Activated T-cell treated with anti-CD3 and anti-CD28 coated beads, Interleukin-2, amount 50 U/mL, for 24 hours (primary cell): ENCODE results near the gene HSPB7.
"Not testable (repeated sequence)": the region's sequence is repeated elsewhere in the genome, so short reads cannot be mapped to it uniquely, and the experiment has no call there.

Experiments
- DNase-seq: peaks from one replicate; pipeline ENCODE4 v3.0.0-alpha.2; 2020
- H3K27ac Mint-ChIP-seq: 2 replicates; pipeline ENCODE4 v1.8.0; 2020; ENCODE audit warnings: mild to moderate bottlenecking, mixed read lengths
- H3K27me3 Mint-ChIP-seq: 2 replicates; pipeline ENCODE4 v1.8.0; 2020; ENCODE audit warnings: mixed read lengths
- H3K36me3 Mint-ChIP-seq: 2 replicates; pipeline ENCODE4 v1.8.0; 2020; ENCODE audit warnings: low read depth, mixed read lengths
- H3K4me1 Mint-ChIP-seq: 2 replicates; pipeline ENCODE4 v1.8.0; 2020; ENCODE audit warnings: low read depth, mixed read lengths
- H3K4me3 Mint-ChIP-seq: 2 replicates; pipeline ENCODE4 v1.8.0; 2020; ENCODE audit warnings: mild to moderate bottlenecking, moderate library complexity, mixed read lengths
- H3K9me3 Mint-ChIP-seq: 2 replicates; pipeline ENCODE4 v1.8.0; 2020; ENCODE audit warnings: mixed read lengths

HSPB7 gene

GRCh38 chr1:16020878-16021277, 3.0 kb upstream of the HSPB7 start:
- not testable (repeated sequence) for H3K36me3 Mint-ChIP-seq, H3K27ac Mint-ChIP-seq, H3K27me3 Mint-ChIP-seq, DNase-seq, H3K9me3 Mint-ChIP-seq, H3K4me1 Mint-ChIP-seq, H3K4me3 Mint-ChIP-seq

- Mint-ChIP-seq H3K36me3 (no peaks in the 10 kb centered on the region), H3K4me3 (no peak overlapping the region), H3K27me3 (peaks cover 3% of the 10 kb centered on the region), H3K27ac (no peak overlapping the region), H3K4me1 (no peaks in the 10 kb centered on the region), H3K9me3 (no peaks in the 10 kb centered on the region)
- DNase-seq = no peak
Measured at GRCh38 chr1:16020325-16020724, 2.5 kb upstream of the HSPB7 start.

- no peaks in the 10 kb centered on the region for H3K4me1 Mint-ChIP-seq
- H3K4me3 Mint-ChIP-seq = no peak overlapping the region
- no peak overlapping the region for H3K27ac Mint-ChIP-seq
- H3K9me3 Mint-ChIP-seq = no peaks in the 10 kb centered on the region
- H3K36me3 Mint-ChIP-seq = no peaks in the 10 kb centered on the region
- peaks cover 7% of the 10 kb centered on the region for H3K27me3 Mint-ChIP-seq
- DNase-seq = no peak
Measured at GRCh38 chr1:16019644-16020277, 1.9 kb upstream of the HSPB7 start.

- no peaks in the 10 kb centered on the region for H3K9me3 Mint-ChIP-seq
- no peak for DNase-seq
- peaks cover 7% of the 10 kb centered on the region for H3K27me3 Mint-ChIP-seq
- no peak overlapping the region for H3K4me3 Mint-ChIP-seq
- no peak overlapping the region for H3K27ac Mint-ChIP-seq
- no peaks in the 10 kb centered on the region for H3K4me1 Mint-ChIP-seq
- H3K36me3 Mint-ChIP-seq = no peaks in the 10 kb centered on the region
Measured at GRCh38 chr1:16018749-16019643, 1.2 kb upstream of the HSPB7 start.

- peaks cover 9% of the 10 kb centered on the region for H3K27me3 Mint-ChIP-seq
- peaks cover 2% of the 10 kb centered on the region for H3K4me1 Mint-ChIP-seq
- no peaks in the 10 kb centered on the region for H3K36me3 Mint-ChIP-seq
- no peaks in the 10 kb centered on the region for H3K9me3 Mint-ChIP-seq
- no peak overlapping the region for H3K27ac Mint-ChIP-seq
- no peak for DNase-seq
- H3K4me3 Mint-ChIP-seq = no peak overlapping the region
Measured at GRCh38 chr1:16018308-16018707, 465 bp upstream of the HSPB7 start.

- H3K36me3 Mint-ChIP-seq = no peaks in the 10 kb centered on the region
- H3K9me3 Mint-ChIP-seq = no peaks in the 10 kb centered on the region
- no peak for DNase-seq
- H3K27me3 Mint-ChIP-seq = peaks cover 15% of the 10 kb centered on the region
- H3K4me1 Mint-ChIP-seq = peaks cover 8% of the 10 kb centered on the region
- H3K4me3 Mint-ChIP-seq = no peak overlapping the region
- no peak overlapping the region for H3K27ac Mint-ChIP-seq
Measured at GRCh38 chr1:16017076-16017460, 775 bp downstream of the HSPB7 start.

- H3K36me3 Mint-ChIP-seq = no peaks in the 10 kb centered on the region
- H3K27ac Mint-ChIP-seq = no peak overlapping the region
- peaks cover 8% of the 10 kb centered on the region for H3K4me1 Mint-ChIP-seq
- no peak for DNase-seq
- H3K4me3 Mint-ChIP-seq = no peak overlapping the region
- no peaks in the 10 kb centered on the region for H3K9me3 Mint-ChIP-seq
- H3K27me3 Mint-ChIP-seq = peaks cover 19% of the 10 kb centered on the region
Measured at GRCh38 chr1:16015960-16016901, 1.6 kb downstream of the HSPB7 start.

- no peak overlapping the region for H3K4me3 Mint-ChIP-seq
- H3K36me3 Mint-ChIP-seq = no peaks in the 10 kb centered on the region
- no peak overlapping the region for H3K27ac Mint-ChIP-seq
- H3K9me3 Mint-ChIP-seq = no peaks in the 10 kb centered on the region
- no peak for DNase-seq
- peaks cover 8% of the 10 kb centered on the region for H3K4me1 Mint-ChIP-seq
- H3K27me3 Mint-ChIP-seq = peaks cover 19% of the 10 kb centered on the region
Measured at GRCh38 chr1:16015491-16015890, 2.4 kb downstream of the HSPB7 start.

GRCh38 chr1:16014509-16015482, 3.0 kb downstream of the HSPB7 start:
- Mint-ChIP-seq H3K9me3 (no peaks in the 10 kb centered on the region), H3K36me3 (no peaks in the 10 kb centered on the region), H3K27ac (no peak overlapping the region), H3K4me3 (no peak overlapping the region), H3K4me1 (peaks cover 8% of the 10 kb centered on the region), H3K27me3 (peaks cover 19% of the 10 kb centered on the region)
- DNase-seq = no peak

GRCh38 chr1:16013908-16014258, 4.0 kb downstream of the HSPB7 start:
- no peak overlapping the region for H3K4me3 Mint-ChIP-seq
- DNase-seq = no peak
- no peak overlapping the region for H3K27ac Mint-ChIP-seq
- peaks cover 8% of the 10 kb centered on the region for H3K4me1 Mint-ChIP-seq
- H3K9me3 Mint-ChIP-seq = no peaks in the 10 kb centered on the region
- H3K27me3 Mint-ChIP-seq = peaks cover 19% of the 10 kb centered on the region
- no peaks in the 10 kb centered on the region for H3K36me3 Mint-ChIP-seq

GRCh38 chr1:16013220-16013907, 4.5 kb downstream of the HSPB7 start:
- H3K4me1 Mint-ChIP-seq = peaks cover 8% of the 10 kb centered on the region
- H3K27ac Mint-ChIP-seq = no peak overlapping the region
- H3K9me3 Mint-ChIP-seq = no peaks in the 10 kb centered on the region
- H3K27me3 Mint-ChIP-seq = peaks cover 19% of the 10 kb centered on the region
- DNase-seq = peak; percentile 71
- no peaks in the 10 kb centered on the region for H3K36me3 Mint-ChIP-seq
- no peak overlapping the region for H3K4me3 Mint-ChIP-seq

- peak; percentile 63 for DNase-seq
- peak overlapping the region; percentile 14 for H3K27ac Mint-ChIP-seq
- no peaks in the 10 kb centered on the region for H3K9me3 Mint-ChIP-seq
- H3K4me1 Mint-ChIP-seq = peaks cover 8% of the 10 kb centered on the region
- H3K27me3 Mint-ChIP-seq = peaks cover 19% of the 10 kb centered on the region
- no peaks in the 10 kb centered on the region for H3K36me3 Mint-ChIP-seq
- peak overlapping the region; percentile 20 for H3K4me3 Mint-ChIP-seq
Measured at GRCh38 chr1:16012590-16013219, 5.1 kb downstream of the HSPB7 start.
